Smooth muscle cell of the pulmonary artery (primary cell): ENCODE results near the gene NDUFB7. TPM values are rescaled to one million over a fixed set of nuclear protein-coding genes. Genes with fewer than 3 reads are reported as not detected.

Experiments
- total RNA-seq: library from RNA; depleted of rRNA; stranded (reverse); fragments of >200 nt; gene quantifications from 2 replicates; pipeline ENCODE4 v1.2.3, GENCODE V29; 2014

Gene NDUFB7
- total RNA-seq: 108 and 130 TPM in 2 replicates

GRCh38 chr19:14571695-14572490 is at the start of gene NDUFB7:
TSS of gene NDUFB7 (minus strand) at chr19:14572066. CDS start at chr19:14572000, 66 bp downstream.

GRCh38 chr19:14582894-14583340 is 11.1 kb upstream of the NDUFB7 start, which contains the start of gene CLEC17A:
TSS of gene CLEC17A (plus strand) at chr19:14583084. CDS start at chr19:14583161, 77 bp downstream.

GRCh38 chr19:14529254-14530004 is 42.4 kb downstream of the NDUFB7 start, which contains the start of gene TECR:
TSS of gene TECR (plus strand) at chr19:14529594. CDS start at chr19:14529697, 103 bp downstream.

GRCh38 chr19:14517840-14518505 is 53.9 kb downstream of the NDUFB7 start, which contains the start of gene DNAJB1:
TSS of gene DNAJB1 (minus strand) at chr19:14518397. CDS start at chr19:14518349, 48 bp downstream.

Other genes with a start within 250 kb of the NDUFB7 start
- 46.1 and 97.0 TPM in 2 replicates for gene ADGRE5, start 190.6 kb downstream of the NDUFB7 start, total RNA-seq
- gene DDX39A, start 152.7 kb downstream of the NDUFB7 start, total RNA-seq: 32.0 and 41.0 TPM in 2 replicates
- 119 and 243 TPM in 2 replicates for gene PKN1, start 138.8 kb downstream of the NDUFB7 start, total RNA-seq
- 4.4 and 7.9 TPM in 2 replicates for gene PTGER1, start 96.7 kb downstream of the NDUFB7 start, total RNA-seq
- 79.0 and 100 TPM in 2 replicates for gene GIPC1, start 75.9 kb downstream of the NDUFB7 start, total RNA-seq
- gene DNAJB1, start 53.7 kb downstream of the NDUFB7 start, total RNA-seq: 50.8 and 66.4 TPM in 2 replicates
- 26.3 and 28.5 TPM in 2 replicates for gene TECR, start 42.5 kb downstream of the NDUFB7 start, total RNA-seq
- gene CLEC17A, start 11.0 kb upstream of the NDUFB7 start, total RNA-seq: 0.13 and 0.23 TPM in 2 replicates
- not detected in 2 replicates for gene ADGRE3, start 102.8 kb upstream of the NDUFB7 start, total RNA-seq
- 22.5 and 27.1 TPM in 2 replicates for gene ZNF333, start 118.0 kb upstream of the NDUFB7 start, total RNA-seq
- 0.13 and 0.30 TPM in 2 replicates for gene ADGRE2, start 206.5 kb upstream of the NDUFB7 start, total RNA-seq